Stomach (tissue), 9 donors: ENCODE data around the gene SBF2. TPM values are rescaled to one million over a fixed set of nuclear protein-coding genes. Genes with fewer than 3 reads are reported as not detected.

Experiments
- DNase-seq, 2 donors: peaks; one replicate each; pipeline versions ENCODE4 v3.0.0 to v3.0.0-alpha.2; 2013 to 2019
- H3K27ac ChIP-seq, 5 donors: fragments of 200-600 bp in 4 of 5; sonication (generic) in 4 of 5; one replicate each; pipeline ENCODE4 v1.5.1; 2013 to 2019; ENCODE audit warnings: mild to moderate bottlenecking in 1 of 5, moderate library complexity in 1 of 5
- H3K27me3 ChIP-seq, 3 donors: fragments of 200-600 bp; sonication (generic); one replicate each; pipeline ENCODE4 v1.5.1; 2017 to 2019; ENCODE audit warnings: mixed run types in 1 of 3
- H3K36me3 ChIP-seq, 4 donors: fragments of 200-600 bp; sonication (generic); 1 replicate in 3 of 4; 2 replicates in 1 of 4; pipeline ENCODE4 v1.5.1; 2016 to 2019
- H3K4me1 ChIP-seq, 4 donors: fragments of 200-600 bp; sonication (generic); one replicate each; pipeline ENCODE4 v1.5.1; 2016 to 2019
- H3K4me3 ChIP-seq, 4 donors: fragments of 200-600 bp; sonication (generic) in 3 of 4; one replicate each; pipeline ENCODE4 v1.5.1; 2016 to 2019; ENCODE audit warnings: mild to moderate bottlenecking in 1 of 4
- H3K9me3 ChIP-seq, 4 donors: fragments of 200-600 bp; sonication (generic); one replicate each; pipeline ENCODE4 v1.5.1; 2016 to 2019
- EP300 ChIP-seq: sonication (generic); formaldehyde crosslinking; IDR thresholded peaks from one replicate; pipeline ENCODE4 v1.6.1; 2017; ENCODE audit warnings: antibody characterized with exemption
- POLR2A ChIP-seq, 4 donors: fragments of 450-650 bp; IDR thresholded peaks; one replicate each; pipeline ENCODE4 v1.6.1; 2016; ENCODE audit warnings: antibody characterized with exemption in 4 of 4, control low read depth in 2 of 4, mild to moderate bottlenecking in 1 of 4, moderate library complexity in 1 of 4
- POLR2AphosphoS5 ChIP-seq, 3 donors: sonication (generic); formaldehyde crosslinking; IDR thresholded peaks; one replicate each; pipeline ENCODE4 v1.6.1; 2016; ENCODE audit warnings: antibody characterized with exemption in 3 of 3
- WGBS, 5 donors: extraction: QIAGEN DNeasy Blood & Tissue Kit in 3 of 5; methylation state at CpG; one replicate each; pipeline versions ENCODE4 v1.1.5 to v1.1.7; 2013 to 2018; 5-methylcytosine and 5-hydroxymethylcytosine counted together
- intact Hi-C: fragments of 100-400 bp; cut with DNase I; formaldehyde crosslinking; loops from one replicate; pipeline ENCODE4 v1.15.1; 2023; ENCODE audit warnings: low total_unique reads
- polyA plus RNA-seq, 3 donors: library from polyadenylated mRNA; stranded (reverse); fragments of 200-250 nt; gene quantifications; one replicate each; pipeline ENCODE4 v1.2.3, GENCODE V29; 2013
- total RNA-seq, 5 donors: library from RNA; depleted of rRNA; stranded (reverse); fragments of >200 nt; gene quantifications; one replicate each; pipeline versions ENCODE4 v1.1.0 to v1.2.3, GENCODE V29; 2014 to 2016
- TF ChIP-seq, protein P1 (sequence below), 7 experiments: fragments of 450-650 bp in 4 of 7; fragments of 200-600 bp in 3 of 7; sonication (generic) in 3 of 7; IDR thresholded peaks; one replicate each; pipeline ENCODE4 v1.5.1; 2016 to 2019; ENCODE audit warnings: antibody characterized with exemption in 7 of 7, control low read depth in 2 of 7, mild to moderate bottlenecking in 1 of 7
- donor health status: healthy with polysubstance abuse.
- donor health status: Bipolar disorder and iron deficiency.
- donor health status: healthy.

The SBF2 gene
- total and polyA plus RNA-seq, 8 donors = 8.6 to 260 (median 37.2) TPM

DNA sequence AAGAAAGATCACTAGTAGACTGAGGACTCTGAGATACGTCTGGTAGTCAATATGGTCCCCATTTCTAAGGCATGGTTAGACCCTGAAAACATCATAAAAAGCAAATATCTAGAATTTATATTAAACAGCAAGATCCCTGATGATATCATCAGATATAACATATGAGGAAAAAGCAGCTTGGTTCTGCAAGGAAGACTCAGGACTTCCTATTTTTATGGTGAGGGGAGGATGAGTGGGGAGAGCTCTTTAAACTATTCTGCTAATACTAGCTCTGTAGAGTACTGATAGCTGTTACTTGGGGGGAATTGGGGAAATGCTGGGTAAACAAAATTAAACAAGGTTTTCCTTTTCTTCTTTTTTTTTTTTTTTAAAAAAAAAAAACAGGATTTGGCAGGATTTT, 394.3 kb downstream of the SBF2 start:
- no peaks in the 10 kb centered on the region for H3K27me3 ChIP-seq
- no peak for DNase-seq
- no peak overlapping the region for H3K27ac ChIP-seq
- H3K9me3 ChIP-seq = peaks cover 0 to 8% (median 5%) of the 10 kb centered on the region in 4 donors
- intact Hi-C loops = no loop called here
- 85 to 97% (median 93%) methylated on average over 1 of the region's 1 CpG for WGBS, 5 donors
- no peak overlapping the region for H3K4me3 ChIP-seq
- no peak for TF ChIP-seq POLR2AphosphoS5 (IDR thresholded peaks at IDR 0.05)
- no peak for TF ChIP-seq EP300
- TF ChIP-seq, protein P1, sequence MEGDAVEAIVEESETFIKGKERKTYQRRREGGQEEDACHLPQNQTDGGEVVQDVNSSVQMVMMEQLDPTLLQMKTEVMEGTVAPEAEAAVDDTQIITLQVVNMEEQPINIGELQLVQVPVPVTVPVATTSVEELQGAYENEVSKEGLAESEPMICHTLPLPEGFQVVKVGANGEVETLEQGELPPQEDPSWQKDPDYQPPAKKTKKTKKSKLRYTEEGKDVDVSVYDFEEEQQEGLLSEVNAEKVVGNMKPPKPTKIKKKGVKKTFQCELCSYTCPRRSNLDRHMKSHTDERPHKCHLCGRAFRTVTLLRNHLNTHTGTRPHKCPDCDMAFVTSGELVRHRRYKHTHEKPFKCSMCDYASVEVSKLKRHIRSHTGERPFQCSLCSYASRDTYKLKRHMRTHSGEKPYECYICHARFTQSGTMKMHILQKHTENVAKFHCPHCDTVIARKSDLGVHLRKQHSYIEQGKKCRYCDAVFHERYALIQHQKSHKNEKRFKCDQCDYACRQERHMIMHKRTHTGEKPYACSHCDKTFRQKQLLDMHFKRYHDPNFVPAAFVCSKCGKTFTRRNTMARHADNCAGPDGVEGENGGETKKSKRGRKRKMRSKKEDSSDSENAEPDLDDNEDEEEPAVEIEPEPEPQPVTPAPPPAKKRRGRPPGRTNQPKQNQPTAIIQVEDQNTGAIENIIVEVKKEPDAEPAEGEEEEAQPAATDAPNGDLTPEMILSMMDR (IDR thresholded peaks at IDR 0.05) = no peak
- no peak for TF ChIP-seq POLR2A (IDR thresholded peaks at IDR 0.05)
- H3K36me3 ChIP-seq = peaks cover 0 to 15% (median 14%) of the 10 kb centered on the region in 4 donors
- no peaks in the 10 kb centered on the region for H3K4me1 ChIP-seq

DNA sequence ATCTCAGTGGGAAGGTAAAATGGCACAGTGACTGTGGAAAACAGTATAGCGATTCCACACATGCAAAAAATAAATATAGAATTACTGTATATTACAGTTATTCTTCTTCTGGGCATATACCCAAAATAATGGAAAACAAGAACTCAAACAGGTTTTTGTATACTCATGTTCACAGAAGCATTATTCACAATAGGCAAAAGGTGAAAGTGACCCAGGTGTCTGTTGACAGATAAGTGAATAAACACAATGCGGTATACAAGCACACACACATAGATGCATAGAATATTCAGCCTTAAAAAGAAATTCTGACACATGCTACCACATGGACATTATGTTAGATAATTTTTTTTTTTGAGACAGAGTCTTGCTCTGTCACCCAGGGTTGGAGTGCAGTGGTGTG, 397.1 kb downstream of the SBF2 start:
- H3K4me1 ChIP-seq = no peaks in the 10 kb centered on the region
- no peaks in the 10 kb centered on the region for H3K27me3 ChIP-seq
- intact Hi-C loops = no loop called here
- peaks cover 0 to 9% (median 7%) of the 10 kb centered on the region in 4 donors for H3K9me3 ChIP-seq
- H3K36me3 ChIP-seq = peaks cover 0 to 29% (median 27%) of the 10 kb centered on the region in 4 donors
- TF ChIP-seq, protein P1 (IDR thresholded peaks at IDR 0.05) = no peak
- TF ChIP-seq POLR2A (IDR thresholded peaks at IDR 0.05) (no peak), POLR2AphosphoS5 (IDR thresholded peaks at IDR 0.05) (no peak), EP300 (no peak)
- no peak overlapping the region for H3K4me3 ChIP-seq
- 80 to 95% (median 88%) methylated on average over 2 of the region's 2 CpGs for WGBS, 5 donors
- H3K27ac ChIP-seq = no peak overlapping the region
- no peak for DNase-seq

DNA sequence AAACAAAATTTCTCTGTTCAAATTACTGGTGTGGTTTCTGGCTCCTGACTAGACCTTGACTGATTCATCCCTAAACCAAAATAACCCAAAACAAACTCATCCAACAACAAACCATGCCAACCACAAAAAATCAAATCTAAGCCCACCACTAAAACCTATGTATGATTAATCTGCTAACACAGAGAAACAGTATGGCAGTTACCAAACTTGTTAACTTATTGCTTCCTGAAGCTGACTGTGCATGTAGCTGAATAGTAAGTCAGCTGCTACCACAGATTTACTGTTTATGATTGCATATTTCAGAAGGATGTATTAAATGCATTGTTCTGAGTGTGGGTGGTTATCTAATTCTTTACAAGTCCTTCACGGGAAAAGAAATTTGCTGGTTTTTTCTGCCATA, 399.0 kb downstream of the SBF2 start:
- TF ChIP-seq, protein P1 (IDR thresholded peaks at IDR 0.05) = no peak
- TF ChIP-seq POLR2A (IDR thresholded peaks at IDR 0.05) (no peak), EP300 (no peak), POLR2AphosphoS5 (IDR thresholded peaks at IDR 0.05) (no peak)
- peaks cover 0 to 29% (median 27%) of the 10 kb centered on the region in 4 donors for H3K36me3 ChIP-seq
- no peaks in the 10 kb centered on the region for H3K27me3 ChIP-seq
- 86 to 98% (median 93%) methylated on average over 1 of the region's 1 CpG for WGBS, 5 donors
- DNase-seq = no peak
- H3K27ac ChIP-seq = no peak overlapping the region
- no peaks in the 10 kb centered on the region for H3K4me1 ChIP-seq
- no peak overlapping the region for H3K4me3 ChIP-seq
- peaks cover 0 to 9% (median 7%) of the 10 kb centered on the region in 4 donors for H3K9me3 ChIP-seq
- intact Hi-C loops = no loop called here

DNA sequence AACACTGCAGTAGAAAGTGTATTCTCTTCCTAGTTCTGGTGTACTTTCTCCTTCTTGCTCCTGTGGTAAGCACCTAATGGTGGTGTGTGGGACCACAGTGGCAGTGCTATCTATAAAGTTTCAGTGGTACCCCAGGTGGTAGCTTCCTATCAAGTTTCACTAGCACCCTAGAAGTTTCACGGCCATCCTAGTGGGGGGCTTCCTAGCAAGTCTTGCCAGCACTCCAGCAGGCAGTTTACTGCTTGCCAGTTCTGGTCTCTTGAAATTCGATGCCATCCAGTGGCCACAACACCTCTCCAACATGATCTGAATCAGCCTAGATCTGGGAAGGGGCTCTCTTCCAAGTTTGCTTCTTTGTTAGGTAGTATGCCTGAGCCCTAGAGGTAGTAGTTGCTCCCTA, 400.5 kb downstream of the SBF2 start:
- H3K9me3 ChIP-seq = peaks cover 0 to 9% (median 7%) of the 10 kb centered on the region in 4 donors
- 61 to 90% (median 68%) methylated on average over 2 of the region's 2 CpGs for WGBS, 5 donors

More for the DNA sequence above, 400.5 kb downstream of the SBF2 start:
- H3K4me1 ChIP-seq = no peaks in the 10 kb centered on the region
- no peak overlapping the region for H3K27ac ChIP-seq
- H3K27me3 ChIP-seq = no peaks in the 10 kb centered on the region
- intact Hi-C loops = no loop called here
- no peak overlapping the region for H3K4me3 ChIP-seq
- no peak for DNase-seq
- TF ChIP-seq, protein P1 (IDR thresholded peaks at IDR 0.05) = no peak
- no peak for TF ChIP-seq POLR2AphosphoS5 (IDR thresholded peaks at IDR 0.05)
- TF ChIP-seq EP300 = no peak
- no peak for TF ChIP-seq POLR2A (IDR thresholded peaks at IDR 0.05)
- H3K36me3 ChIP-seq = peaks cover 0 to 29% (median 27%) of the 10 kb centered on the region in 4 donors
